Panc1 (cell line): ENCODE measurements around the gene UBE2E2.

Experiments used
- CTCF ChIP-seq: fragments of 450-650 bp; IDR thresholded peaks from 2 replicates; pipeline ENCODE4 v1.5.1; 2017; ENCODE audit warnings: mild to moderate bottlenecking
- POLR2AphosphoS5 ChIP-seq: IDR thresholded peaks from 2 replicates; pipeline ENCODE4 v1.6.1; 2012; ENCODE audit warnings: mild to moderate bottlenecking, low read depth, low read length, moderate library complexity
- SIN3A ChIP-seq: IDR thresholded peaks from 2 replicates; pipeline ENCODE4 v1.6.1; 2012; ENCODE audit warnings: low read depth, mild to moderate bottlenecking, low read length, moderate library complexity, borderline replicate concordance; ENCODE audit not compliant: insufficient read depth

- no peak for TF ChIP-seq POLR2AphosphoS5
- no peak for TF ChIP-seq CTCF
- no peak for TF ChIP-seq SIN3A
Observed at GRCh38 chr3:23496165-23496564, 293.0 kb downstream of the UBE2E2 start.
